GM23338 (cell line): ENCODE measurements around the gene ZNF529.

Experiments
- CREB1 ChIP-seq: fragments of 250-450 bp; sonication (Bioruptor Pico); IDR thresholded peaks from 2 replicates; pipeline ENCODE4 v1.5.0; 2020; ENCODE audit warnings: low read depth, mild to moderate bottlenecking, moderate library complexity
- CTCF ChIP-seq, 2 experiments: fragments of 200-600 bp in 1 of 2; sonication (generic) in 1 of 2; conservative IDR thresholded peaks; 2 replicates each; pipeline versions ENCODE4 v1.5.1 to v1.6.1; 2016 to 2017; ENCODE audit warnings: antibody characterized with exemption in 2 of 2, low read depth in 2 of 2, mild to moderate bottlenecking in 2 of 2, moderate library complexity in 1 of 2
- EZH2 ChIP-seq: fragments of 200-600 bp; sonication (generic); IDR thresholded peaks from one replicate; pipeline ENCODE4 v1.8.0; 2017; ENCODE audit warnings: antibody characterized with exemption, mild to moderate bottlenecking, low read depth; ENCODE audit not compliant: unreplicated experiment
- EZH2phosphoT487 ChIP-seq: fragments of 200-600 bp; sonication (generic); IDR thresholded peaks from one replicate; pipeline ENCODE4 v1.8.1; 2018; ENCODE audit warnings: antibody characterized with exemption; ENCODE audit not compliant: unreplicated experiment
- NANOG ChIP-seq: IDR thresholded peaks from 2 replicates; pipeline ENCODE4 v1.6.1; 2016; ENCODE audit warnings: antibody characterized with exemption, borderline replicate concordance
- POLR2AphosphoS5 ChIP-seq: IDR thresholded peaks from 2 replicates; pipeline ENCODE4 v1.6.1; 2016; ENCODE audit warnings: antibody characterized with exemption, low read depth
- ZNF114 ChIP-seq: fragments of 250-450 bp; sonication (Bioruptor Pico); IDR thresholded peaks from 2 replicates; pipeline ENCODE4 v1.5.0; 2020; ENCODE audit warnings: mild to moderate bottlenecking, moderate library complexity
- ZNF331 ChIP-seq: fragments of 250-450 bp; sonication (Bioruptor Pico); IDR thresholded peaks from 2 replicates; pipeline ENCODE4 v1.5.0; 2020; ENCODE audit warnings: low read depth, mild to moderate bottlenecking, moderate library complexity
- TF ChIP-seq, protein P1 (sequence below): IDR thresholded peaks from 2 replicates; pipeline ENCODE4 v1.6.1; 2016; ENCODE audit warnings: antibody characterized with exemption
- TF ChIP-seq, protein P2 (sequence below): IDR thresholded peaks from one replicate; pipeline ENCODE4 v1.6.1; 2018; ENCODE audit warnings: antibody characterized with exemption; ENCODE audit not compliant: unreplicated experiment

DNA sequence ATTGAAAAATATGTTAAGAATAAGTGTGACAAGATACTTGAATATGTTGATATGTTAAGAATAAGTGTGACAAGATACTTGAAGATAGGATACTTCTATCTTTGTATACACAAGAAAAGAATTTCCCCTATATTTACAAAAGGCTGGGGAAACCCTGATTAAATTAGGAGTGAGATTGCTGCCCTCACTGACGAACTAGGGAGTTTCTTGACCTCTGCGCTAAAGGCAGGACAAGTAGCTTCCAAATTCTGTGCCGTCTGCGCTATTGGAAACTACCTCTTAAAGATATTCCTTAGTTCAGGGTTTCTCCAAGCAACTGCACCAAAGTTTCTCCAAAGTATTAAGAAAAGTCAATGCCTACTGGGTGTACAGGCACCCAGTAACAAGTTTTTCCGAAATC lies 45.8 kb downstream of the ZNF529 start:
- no peak for TF ChIP-seq CTCF (conservative IDR thresholded peaks at IDR 0.05; ENCODE audit: low read depth in 2 of 2)
- TF ChIP-seq POLR2AphosphoS5: no peak
- no peak for TF ChIP-seq EZH2phosphoT487
- no peak for TF ChIP-seq CREB1
- TF ChIP-seq, protein P1, sequence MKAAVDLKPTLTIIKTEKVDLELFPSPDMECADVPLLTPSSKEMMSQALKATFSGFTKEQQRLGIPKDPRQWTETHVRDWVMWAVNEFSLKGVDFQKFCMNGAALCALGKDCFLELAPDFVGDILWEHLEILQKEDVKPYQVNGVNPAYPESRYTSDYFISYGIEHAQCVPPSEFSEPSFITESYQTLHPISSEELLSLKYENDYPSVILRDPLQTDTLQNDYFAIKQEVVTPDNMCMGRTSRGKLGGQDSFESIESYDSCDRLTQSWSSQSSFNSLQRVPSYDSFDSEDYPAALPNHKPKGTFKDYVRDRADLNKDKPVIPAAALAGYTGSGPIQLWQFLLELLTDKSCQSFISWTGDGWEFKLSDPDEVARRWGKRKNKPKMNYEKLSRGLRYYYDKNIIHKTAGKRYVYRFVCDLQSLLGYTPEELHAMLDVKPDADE: no peak
- TF ChIP-seq EZH2: no peak
- TF ChIP-seq, protein P2, sequence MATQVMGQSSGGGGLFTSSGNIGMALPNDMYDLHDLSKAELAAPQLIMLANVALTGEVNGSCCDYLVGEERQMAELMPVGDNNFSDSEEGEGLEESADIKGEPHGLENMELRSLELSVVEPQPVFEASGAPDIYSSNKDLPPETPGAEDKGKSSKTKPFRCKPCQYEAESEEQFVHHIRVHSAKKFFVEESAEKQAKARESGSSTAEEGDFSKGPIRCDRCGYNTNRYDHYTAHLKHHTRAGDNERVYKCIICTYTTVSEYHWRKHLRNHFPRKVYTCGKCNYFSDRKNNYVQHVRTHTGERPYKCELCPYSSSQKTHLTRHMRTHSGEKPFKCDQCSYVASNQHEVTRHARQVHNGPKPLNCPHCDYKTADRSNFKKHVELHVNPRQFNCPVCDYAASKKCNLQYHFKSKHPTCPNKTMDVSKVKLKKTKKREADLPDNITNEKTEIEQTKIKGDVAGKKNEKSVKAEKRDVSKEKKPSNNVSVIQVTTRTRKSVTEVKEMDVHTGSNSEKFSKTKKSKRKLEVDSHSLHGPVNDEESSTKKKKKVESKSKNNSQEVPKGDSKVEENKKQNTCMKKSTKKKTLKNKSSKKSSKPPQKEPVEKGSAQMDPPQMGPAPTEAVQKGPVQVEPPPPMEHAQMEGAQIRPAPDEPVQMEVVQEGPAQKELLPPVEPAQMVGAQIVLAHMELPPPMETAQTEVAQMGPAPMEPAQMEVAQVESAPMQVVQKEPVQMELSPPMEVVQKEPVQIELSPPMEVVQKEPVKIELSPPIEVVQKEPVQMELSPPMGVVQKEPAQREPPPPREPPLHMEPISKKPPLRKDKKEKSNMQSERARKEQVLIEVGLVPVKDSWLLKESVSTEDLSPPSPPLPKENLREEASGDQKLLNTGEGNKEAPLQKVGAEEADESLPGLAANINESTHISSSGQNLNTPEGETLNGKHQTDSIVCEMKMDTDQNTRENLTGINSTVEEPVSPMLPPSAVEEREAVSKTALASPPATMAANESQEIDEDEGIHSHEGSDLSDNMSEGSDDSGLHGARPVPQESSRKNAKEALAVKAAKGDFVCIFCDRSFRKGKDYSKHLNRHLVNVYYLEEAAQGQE: no peak
- TF ChIP-seq ZNF331: no peak
- TF ChIP-seq ZNF114 (CRISPR knock-in tag): no peak
- no peak for TF ChIP-seq NANOG
